ENCODE data around the gene ARRDC1. TPM values are rescaled to one million over a fixed set of nuclear protein-coding genes. Genes with fewer than 3 reads are reported as not detected.

Gene ARRDC1
- polyA plus RNA-seq, 1 of the 3 experiments (the other 2 are of a cell fraction) = 49.7 TPM

- 96% methylated on average over 5 of the region's 5 CpGs for WGBS (ENCODE audit: low lambda C conversion rate)
- Histone ChIP-seq H3K4me1 (ENCODE audit: control insufficient read depth in 1 of 2, insufficient read depth in 2 of 2, low read depth in 1 of 2, low read length in 1 of 2) (no peaks in the 10 kb centered on the region), H3F3A (replicated peaks; ENCODE audit: insufficient read depth) (no peaks in the 10 kb centered on the region), H2AFZ (ENCODE audit: low read depth) (no peak overlapping the region), H3K4me3 (ENCODE audit: low read depth in 2 of 2, low read length in 1 of 2) (no peak overlapping the region), H3K9me2 (no peaks in the 10 kb centered on the region), H4K20me1 (ENCODE audit: insufficient read depth) (no peaks in the 10 kb centered on the region), H3K27me3 (ENCODE audit: insufficient read depth) (no peaks in the 10 kb centered on the region), H3K9ac (no peak overlapping the region), H3K4me2 (no peak overlapping the region), H3K36me3 (replicated peaks in 1 of 2; ENCODE audit: control insufficient read depth in 1 of 2, insufficient read depth in 2 of 2, low read length in 1 of 2) (peaks cover 16 to 27% of the 10 kb centered on the region in 2 experiments), H3K79me2 (ENCODE audit: insufficient read depth) (peaks cover 22% of the 10 kb centered on the region), H3K27ac (ENCODE audit: low read depth in 2 of 2, low read length in 1 of 2) (no peak overlapping the region), H3K9me3 (no peaks in the 10 kb centered on the region)
- no peak for TF ChIP-seq EP300 (IDR thresholded peaks at IDR 0.05; ENCODE audit: borderline replicate concordance in 1 of 2, low read depth in 1 of 2, low read length in 1 of 2)
- no peak for TF ChIP-seq RCOR1 (IDR thresholded peaks at IDR 0.05; ENCODE audit: low read length)
- TF ChIP-seq FOXJ3 (CRISPR knock-in tag; IDR thresholded peaks at IDR 0.05) = no peak
- TF ChIP-seq RAD21 (IDR thresholded peaks at IDR 0.05; ENCODE audit: low read length) = no peak
- TF ChIP-seq MEF2A (IDR thresholded peaks at IDR 0.05; ENCODE audit: borderline replicate concordance, low read depth) = no peak
- TF ChIP-seq, protein P1, sequence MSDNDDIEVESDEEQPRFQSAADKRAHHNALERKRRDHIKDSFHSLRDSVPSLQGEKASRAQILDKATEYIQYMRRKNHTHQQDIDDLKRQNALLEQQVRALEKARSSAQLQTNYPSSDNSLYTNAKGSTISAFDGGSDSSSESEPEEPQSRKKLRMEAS (IDR thresholded peaks at IDR 0.05; ENCODE audit: low read depth) = no peak
- TF ChIP-seq USF2 (IDR thresholded peaks at IDR 0.05; ENCODE audit: borderline replicate concordance, low read depth, low read length) = no peak
- no peak for TF ChIP-seq MXI1 (IDR thresholded peaks at IDR 0.05; ENCODE audit: low read depth, low read length)
- no peak for TF ChIP-seq GATA2 (CRISPR knock-in tag; IDR thresholded peaks at IDR 0.05)
- no peak for TF ChIP-seq PBX3 (IDR thresholded peaks at IDR 0.05)
- no peak for TF ChIP-seq USF1 (IDR thresholded peaks at IDR 0.05; ENCODE audit: borderline replicate concordance, low read depth)
- TF ChIP-seq RXRA (IDR thresholded peaks at IDR 0.05; ENCODE audit: borderline replicate concordance, low read depth) = no peak
- TF ChIP-seq, protein P2, sequence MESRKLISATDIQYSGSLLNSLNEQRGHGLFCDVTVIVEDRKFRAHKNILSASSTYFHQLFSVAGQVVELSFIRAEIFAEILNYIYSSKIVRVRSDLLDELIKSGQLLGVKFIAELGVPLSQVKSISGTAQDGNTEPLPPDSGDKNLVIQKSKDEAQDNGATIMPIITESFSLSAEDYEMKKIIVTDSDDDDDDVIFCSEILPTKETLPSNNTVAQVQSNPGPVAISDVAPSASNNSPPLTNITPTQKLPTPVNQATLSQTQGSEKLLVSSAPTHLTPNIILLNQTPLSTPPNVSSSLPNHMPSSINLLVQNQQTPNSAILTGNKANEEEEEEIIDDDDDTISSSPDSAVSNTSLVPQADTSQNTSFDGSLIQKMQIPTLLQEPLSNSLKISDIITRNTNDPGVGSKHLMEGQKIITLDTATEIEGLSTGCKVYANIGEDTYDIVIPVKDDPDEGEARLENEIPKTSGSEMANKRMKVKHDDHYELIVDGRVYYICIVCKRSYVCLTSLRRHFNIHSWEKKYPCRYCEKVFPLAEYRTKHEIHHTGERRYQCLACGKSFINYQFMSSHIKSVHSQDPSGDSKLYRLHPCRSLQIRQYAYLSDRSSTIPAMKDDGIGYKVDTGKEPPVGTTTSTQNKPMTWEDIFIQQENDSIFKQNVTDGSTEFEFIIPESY (IDR thresholded peaks at IDR 0.05; ENCODE audit: borderline replicate concordance, low read depth) = no peak
- TF ChIP-seq REST (IDR thresholded peaks at IDR 0.05; ENCODE audit: low read depth, low read length) = no peak
- no peak for TF ChIP-seq ELF1 (IDR thresholded peaks at IDR 0.05)
- no peak for TF ChIP-seq TAF1 (IDR thresholded peaks at IDR 0.05; ENCODE audit: borderline replicate concordance, low read depth, low read length)
- TF ChIP-seq SIN3A (IDR thresholded peaks at IDR 0.05; ENCODE audit: borderline replicate concordance, low read depth, low read length) = no peak
- no peak for TF ChIP-seq RFX5 (IDR thresholded peaks at IDR 0.05; ENCODE audit: low read length)
- no peak for TF ChIP-seq EZH2phosphoT487 (IDR thresholded peaks at IDR 0.05; ENCODE audit: borderline replicate concordance, low read depth)
- TF ChIP-seq TCF12 (IDR thresholded peaks at IDR 0.05) = no peak
- CTCF ChIA-PET = interaction anchor here (1.0 kb wide), 1 partner anchor 9 kb away, joined by 4 read pairs; the partner anchor contains the start of gene DPH7
- POLR2A ChIA-PET = no interaction called here
- DNase-seq = no peak
Measured at GRCh38 chr9:137569609-137570203, 35.8 kb upstream of the ARRDC1 start.
